Measurements from ENCODE around the gene OLFM1.
"Not testable (repeated sequence)": the region's sequence is repeated elsewhere in the genome, so short reads cannot be mapped to it uniquely, and the experiment has no call there.

OLFM1 gene

DNA sequence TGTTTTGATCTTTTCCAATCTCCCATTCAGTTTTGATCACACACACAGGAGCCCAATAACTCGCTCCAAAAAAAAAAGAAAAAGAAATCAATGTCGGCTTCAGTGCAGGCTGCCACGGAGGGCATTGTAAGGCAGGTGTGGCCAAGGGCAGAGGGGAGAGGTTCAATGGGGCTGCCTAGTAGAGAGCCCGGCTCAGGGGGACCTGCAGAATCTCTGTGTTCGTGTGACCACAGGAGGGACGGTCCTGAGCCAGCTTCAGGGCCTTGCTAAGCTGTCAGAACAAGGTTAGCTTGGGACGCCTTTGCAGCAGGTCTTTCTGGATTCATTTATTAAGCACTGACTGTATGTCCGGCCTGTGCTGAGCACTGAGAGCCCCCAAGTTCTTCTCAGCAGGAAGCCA, 22.2 kb downstream of the OLFM1 start:
- no peak for DNase-seq

- DNase-seq: no peak
Observed at GRCh38 chr9:135110416-135110815, 22.9 kb downstream of the OLFM1 start.

- not testable (repeated sequence) for DNase-seq
Observed at GRCh38 chr9:135111600-135111999, 24.1 kb downstream of the OLFM1 start.

DNA sequence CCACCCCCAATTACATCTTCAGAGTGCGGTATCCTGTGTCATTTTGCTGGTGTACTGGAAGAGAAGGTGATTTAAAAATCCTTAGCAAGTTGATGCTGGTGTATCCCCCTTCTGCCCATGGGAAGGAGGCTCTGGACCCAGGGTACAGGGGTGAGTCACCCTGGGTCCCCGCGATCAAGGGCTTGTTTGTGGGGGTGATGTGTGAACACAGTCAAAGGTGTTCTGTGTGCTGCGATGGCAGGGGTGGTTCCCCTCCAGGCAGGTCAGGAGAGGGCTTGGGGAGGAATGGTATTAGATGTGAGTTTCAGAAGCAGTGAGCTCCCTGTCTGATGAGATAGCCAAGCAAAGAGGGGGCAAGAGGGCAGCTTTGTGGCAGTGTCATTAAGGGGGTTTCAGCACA, 28.9 kb downstream of the OLFM1 start:
- DNase-seq: no peak

DNA sequence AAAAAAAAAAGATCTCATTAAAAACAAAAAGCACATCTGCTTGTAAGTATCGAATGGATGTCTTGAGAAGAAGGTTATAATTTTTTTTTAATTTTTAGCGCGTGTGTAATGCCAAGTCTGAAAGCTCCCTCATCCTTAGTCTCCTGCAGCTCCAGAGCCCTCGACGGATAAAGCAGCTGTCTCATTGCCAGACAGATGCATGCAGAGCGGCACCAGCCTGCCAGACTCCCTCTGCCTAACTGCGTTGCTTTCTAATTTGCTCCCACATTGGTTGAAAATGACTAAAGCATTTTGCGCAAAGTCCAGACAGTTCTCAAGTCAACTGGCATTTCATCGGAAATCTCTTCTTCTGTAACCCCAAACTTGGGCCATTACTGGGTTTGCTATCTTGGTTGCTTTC, 29.4 kb downstream of the OLFM1 start:
- no peak for DNase-seq

GRCh38 chr9:135117281-135117680, 29.8 kb downstream of the OLFM1 start:
- DNase-seq: no peak

- no peak for DNase-seq
Observed at GRCh38 chr9:135119496-135120064, 32.1 kb downstream of the OLFM1 start.

DNA sequence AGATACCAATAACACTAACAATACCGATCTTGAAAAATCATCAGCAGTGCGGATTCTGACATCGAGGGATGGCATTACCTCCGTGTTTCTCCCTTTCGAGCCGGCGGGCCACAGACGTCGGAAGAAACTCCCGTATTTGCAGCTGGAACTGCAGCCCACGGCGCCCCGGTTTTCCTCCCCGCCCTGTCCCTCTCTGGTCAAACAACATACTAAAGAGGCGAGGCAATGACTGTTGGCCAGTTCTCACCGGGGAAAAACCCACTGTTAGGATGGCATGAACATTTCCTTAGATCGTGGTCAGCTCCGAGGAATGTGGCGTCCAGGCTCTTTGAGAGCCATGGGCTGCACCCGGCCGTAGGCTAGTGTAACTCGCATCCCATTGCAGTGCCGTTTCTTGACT, 32.8 kb downstream of the OLFM1 start:
- DNase-seq: no peak

DNA sequence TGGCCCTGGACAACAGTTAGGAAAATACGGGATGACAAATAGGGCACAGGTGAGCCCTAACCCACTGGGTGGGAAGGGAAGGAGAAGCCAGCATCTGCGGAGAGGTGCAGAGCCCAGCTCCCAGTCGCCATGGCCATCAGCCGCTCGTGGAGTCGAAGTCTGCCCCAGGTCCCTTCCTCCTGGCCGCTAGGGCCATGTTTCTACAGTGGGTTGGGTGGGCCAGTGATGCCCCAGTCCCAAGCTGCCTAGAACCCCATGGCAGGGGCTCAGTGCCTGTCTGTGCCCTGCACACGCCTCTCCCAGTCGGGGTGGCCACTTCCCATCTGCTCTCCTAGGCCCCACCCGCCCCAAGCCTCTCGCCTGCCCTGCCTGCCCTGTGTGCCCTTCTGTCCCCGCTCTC, 34.8 kb downstream of the OLFM1 start:
- no peak for DNase-seq

DNA sequence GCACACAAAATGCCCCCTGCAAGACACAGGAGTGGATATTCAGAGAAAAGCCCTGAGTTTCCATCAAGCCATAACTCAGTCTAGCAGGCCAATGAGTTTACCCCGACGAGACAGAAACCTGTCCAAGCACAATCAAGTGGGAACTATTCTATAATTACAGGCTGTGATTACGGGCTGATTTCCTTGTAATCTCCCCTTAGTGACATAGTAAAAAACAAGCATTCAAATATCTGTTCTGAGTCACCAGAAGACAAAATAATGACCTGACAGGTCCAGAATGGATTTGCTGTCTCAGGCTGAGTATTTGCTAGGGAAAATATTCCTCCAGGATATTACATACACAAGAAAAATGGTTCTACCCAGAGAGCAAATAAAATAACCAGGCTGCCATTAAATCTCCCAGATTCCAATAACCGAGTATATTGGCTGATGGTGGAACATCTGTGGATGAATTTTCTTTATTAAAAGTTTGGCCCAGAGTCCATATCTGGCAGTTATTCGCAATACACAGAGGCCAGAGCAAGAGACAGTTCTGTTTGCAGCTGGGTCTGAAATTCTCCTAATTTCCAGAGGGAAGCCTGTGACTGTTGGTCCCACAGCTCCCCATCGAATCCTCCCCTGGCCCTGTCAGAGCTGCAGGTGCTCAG, 35.8 kb downstream of the OLFM1 start:
- DNase-seq: no peak

GRCh38 chr9:135123773-135124134, 36.3 kb downstream of the OLFM1 start:
- DNase-seq: no peak

GRCh38 chr9:135126451-135127187, 39.2 kb downstream of the OLFM1 start:
- DNase-seq: no peak

GRCh38 chr9:135127718-135128670, 40.5 kb downstream of the OLFM1 start:
- no peak for DNase-seq

DNA sequence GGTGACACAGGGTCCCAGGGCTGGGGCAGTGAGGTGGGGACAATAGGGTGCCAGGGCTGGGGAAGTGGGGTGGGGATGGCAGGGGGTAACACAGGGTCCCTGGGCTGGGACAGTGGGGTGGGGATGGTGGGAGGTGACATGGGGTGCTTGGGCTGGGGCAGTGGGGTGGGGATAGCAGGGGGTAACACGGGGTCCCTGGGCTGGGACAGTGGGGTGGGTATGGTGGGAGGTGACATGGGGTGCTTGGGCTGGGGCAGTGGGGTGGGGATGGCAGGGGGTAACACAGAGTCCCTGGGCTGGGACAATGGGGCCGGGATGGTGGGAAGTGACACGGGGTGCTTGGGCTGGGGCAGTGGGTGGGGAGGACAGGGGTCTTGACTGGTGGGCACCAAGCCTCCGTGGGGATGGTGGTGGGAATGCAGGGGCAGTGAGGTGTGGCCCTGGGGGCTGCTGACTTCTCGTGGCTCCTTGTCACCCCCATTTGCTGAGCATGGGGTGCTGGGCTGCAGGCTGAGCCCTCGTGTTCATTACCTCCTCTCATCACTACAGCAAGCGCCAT, 41.7 kb downstream of the OLFM1 start:
- DNase-seq: no peak

DNA sequence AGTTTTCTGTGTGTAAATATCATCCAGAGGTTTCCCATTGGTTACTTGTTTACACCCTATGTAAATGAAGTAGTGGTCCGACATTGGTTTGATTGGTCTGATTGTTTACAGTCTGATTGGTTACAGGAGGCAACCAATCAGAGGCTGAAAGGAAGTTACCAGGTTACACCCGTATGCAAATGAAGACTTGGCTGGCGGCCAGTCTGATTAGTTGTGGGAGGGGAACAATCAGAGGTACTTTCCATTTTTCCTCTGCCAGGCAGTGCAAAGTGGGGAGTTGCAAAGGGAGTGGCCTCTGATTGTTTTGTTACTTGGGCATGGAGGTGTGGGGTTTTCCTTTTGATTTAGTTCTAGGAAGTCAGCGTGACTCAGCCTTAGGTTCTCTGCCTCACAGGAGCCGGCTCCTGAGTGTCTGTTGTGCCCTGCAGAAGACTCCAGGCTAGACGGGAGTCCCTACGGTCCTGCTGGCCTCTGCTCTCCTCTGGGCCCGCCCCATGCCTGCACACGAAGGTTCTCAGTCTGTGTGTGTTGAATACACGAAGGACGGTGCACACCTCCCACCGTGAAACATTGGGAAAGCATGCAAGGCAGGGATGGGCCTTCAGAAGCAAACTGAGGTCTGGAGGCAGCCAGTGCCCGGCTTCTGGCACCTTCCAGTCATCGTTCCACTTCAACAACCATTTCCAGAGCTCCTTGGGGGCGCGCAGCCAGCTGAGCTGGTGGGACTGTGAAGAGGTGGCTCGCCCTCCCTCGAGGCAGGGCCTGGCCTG, 42.9 kb downstream of the OLFM1 start:
- DNase-seq: no peak

- no peak for DNase-seq
Observed at GRCh38 chr9:135131488-135131887, 44.0 kb downstream of the OLFM1 start.

- no peak for DNase-seq
Observed at GRCh38 chr9:135132008-135132407, 44.5 kb downstream of the OLFM1 start.

DNA sequence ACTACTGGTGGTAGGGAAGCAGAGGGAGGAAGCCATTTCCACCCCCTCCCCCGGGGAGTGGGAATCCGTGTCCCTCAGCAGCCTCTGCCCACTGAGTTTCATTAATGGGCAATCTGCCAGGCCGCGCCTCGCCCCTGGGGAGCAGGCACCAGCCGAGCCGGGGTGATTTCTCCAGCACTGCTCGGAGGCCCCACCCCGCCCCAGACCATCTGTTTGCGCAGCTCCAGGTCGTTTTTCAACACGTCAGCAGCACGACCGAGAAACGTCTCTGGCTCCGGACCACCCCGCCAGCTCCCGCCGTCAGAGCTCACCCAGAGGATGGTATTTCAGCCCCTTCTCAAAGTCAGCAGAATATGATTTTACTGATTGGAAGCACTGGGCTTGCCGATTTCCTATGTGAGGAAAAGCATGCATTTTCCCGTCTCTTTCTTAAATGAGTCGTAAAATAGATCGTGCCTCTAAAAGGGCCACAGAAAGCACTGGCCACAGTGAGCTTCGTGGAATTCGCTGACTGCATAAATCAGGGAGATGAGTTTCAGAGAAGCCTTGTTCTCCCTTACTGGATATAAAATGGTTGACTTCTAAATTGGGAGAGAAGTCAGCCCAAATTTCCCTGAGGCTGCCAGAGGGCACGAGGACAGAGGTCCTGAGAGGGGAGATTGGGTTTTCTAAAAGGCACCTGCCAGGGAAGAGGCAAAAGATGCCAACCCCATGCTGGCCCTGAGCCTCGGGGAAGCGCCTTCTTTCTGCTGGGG, 47.0 kb downstream of the OLFM1 start:
- DNase-seq: no peak

DNA sequence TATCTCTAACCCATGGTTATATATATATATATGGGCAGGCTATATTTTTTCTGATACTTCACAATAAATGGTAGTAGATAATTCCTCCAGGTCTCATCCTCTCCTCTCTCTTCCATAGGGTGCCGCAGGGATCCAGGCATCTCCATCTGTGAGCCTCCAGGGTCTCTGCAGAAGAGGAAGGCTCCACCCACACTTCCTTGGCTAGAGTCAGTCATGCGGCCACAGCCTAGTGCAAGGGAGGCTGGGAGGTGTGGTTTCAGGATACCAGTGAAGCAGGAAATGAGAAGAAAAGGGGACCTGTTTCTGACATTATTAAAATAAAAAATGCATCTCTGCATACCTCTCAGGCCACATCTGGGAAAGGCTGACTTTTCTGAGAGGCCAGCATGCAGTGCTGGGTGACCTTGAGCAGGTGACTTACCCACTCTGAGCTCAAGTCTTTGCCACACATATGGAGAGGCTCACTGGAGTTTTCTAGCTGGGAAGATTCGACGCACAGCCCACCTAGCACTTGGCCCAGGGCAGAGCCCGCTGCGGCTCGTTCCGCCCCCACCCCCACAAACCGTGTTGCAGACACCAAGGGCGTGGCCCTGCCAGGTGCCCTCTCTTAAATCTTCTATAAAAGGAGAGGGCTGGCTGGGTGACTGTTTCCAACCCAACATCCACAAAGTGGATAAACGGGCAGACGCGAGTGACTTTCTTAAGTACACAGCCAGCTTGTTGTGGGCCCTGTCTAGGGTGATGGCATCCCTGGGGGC, 47.9 kb downstream of the OLFM1 start:
- no peak for DNase-seq

DNA sequence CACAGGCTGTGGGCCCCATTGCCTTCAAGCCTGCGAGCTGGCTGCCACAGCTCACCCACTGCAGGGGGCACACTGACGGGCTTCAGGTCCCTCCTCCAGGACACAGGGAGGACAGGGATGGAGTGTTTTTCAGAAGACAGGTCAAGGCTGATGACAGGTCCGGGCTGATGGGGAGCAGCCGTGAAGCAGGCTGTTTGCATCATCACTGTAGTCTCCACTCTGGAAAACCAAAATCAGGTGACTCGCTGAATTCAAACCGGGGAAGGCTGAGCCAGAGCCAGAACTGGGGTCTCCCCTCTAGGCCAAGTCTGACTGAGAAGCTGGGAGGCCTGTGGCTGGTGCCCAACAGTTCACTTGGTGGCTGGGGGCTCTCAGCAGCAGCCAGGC, 48.5 kb downstream of the OLFM1 start:
- no peak for DNase-seq

DNA sequence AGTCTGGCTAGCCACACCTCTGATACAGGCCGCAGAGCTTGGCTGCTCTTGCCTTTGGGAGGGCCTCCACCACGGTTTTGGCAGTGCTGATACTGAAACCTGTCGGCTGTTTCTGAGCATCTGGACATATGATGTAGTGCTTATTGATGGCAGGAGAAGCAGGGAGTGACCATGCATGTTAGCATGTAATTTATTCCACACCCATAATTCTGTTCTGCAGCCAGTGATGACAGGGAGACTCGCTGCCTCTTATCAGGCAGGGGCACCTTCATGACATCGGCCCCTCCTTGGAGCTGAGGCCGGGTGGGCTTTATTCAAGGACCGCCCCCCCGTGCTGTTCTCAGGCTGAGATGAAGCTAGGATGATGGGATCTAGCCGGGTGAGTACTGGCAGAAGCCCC, 49.0 kb downstream of the OLFM1 start:
- DNase-seq: no peak

All from activated gamma-delta T cell treated with Interleukin-2 at 50 U/mL for 16 hours (primary cell).